ENCODE data around the gene AP3M1. TPM values are rescaled to one million over a fixed set of nuclear protein-coding genes. Genes with fewer than 3 reads are reported as not detected.
A peak's percentile ranks its signal among the peaks of the same experiment; 100 is the strongest.

The AP3M1 gene
- total RNA-seq, 4 donors from 2014 or later, result 23.0 to 26.1 (median 24.3) TPM

DNA sequence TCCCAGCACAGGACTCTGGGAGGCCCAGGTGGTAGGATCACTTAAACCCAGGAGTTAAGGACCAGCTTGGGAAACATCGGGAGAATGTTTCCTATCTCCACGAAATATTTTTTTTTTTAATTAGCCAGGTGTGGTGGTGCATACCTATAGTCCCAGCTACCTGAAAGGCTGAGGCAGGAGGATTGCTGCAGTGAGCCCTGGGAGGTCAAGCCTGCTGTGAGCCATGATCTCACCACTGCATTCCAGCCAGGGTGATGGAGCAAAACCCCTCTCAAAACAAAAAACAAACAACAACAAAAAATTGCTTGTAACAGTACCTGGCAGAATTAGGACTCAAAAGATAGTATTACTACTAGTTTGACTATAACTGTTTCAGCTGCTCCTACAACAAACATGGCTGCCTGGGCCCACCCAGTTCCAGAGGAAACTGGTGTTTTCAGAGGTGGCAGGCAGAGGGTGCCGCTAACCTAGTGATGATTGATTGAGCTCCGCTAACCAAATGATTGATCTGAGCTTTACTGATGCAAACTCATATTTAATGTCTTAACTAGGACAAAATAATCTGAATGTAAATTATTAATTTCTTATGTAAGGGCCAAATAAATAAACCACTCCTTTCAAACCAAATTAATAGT, 57.0 kb downstream of the AP3M1 start:
- TF ChIP-seq, protein P1, sequence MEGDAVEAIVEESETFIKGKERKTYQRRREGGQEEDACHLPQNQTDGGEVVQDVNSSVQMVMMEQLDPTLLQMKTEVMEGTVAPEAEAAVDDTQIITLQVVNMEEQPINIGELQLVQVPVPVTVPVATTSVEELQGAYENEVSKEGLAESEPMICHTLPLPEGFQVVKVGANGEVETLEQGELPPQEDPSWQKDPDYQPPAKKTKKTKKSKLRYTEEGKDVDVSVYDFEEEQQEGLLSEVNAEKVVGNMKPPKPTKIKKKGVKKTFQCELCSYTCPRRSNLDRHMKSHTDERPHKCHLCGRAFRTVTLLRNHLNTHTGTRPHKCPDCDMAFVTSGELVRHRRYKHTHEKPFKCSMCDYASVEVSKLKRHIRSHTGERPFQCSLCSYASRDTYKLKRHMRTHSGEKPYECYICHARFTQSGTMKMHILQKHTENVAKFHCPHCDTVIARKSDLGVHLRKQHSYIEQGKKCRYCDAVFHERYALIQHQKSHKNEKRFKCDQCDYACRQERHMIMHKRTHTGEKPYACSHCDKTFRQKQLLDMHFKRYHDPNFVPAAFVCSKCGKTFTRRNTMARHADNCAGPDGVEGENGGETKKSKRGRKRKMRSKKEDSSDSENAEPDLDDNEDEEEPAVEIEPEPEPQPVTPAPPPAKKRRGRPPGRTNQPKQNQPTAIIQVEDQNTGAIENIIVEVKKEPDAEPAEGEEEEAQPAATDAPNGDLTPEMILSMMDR (IDR thresholded peaks at IDR 0.05), result no peak
- no peak for TF ChIP-seq POLR2A (IDR thresholded peaks at IDR 0.05)
- Histone ChIP-seq H3K9me3 (no peaks in the 10 kb centered on the region), H3K4me3 (no peak overlapping the region), H3K36me3 (peaks cover 22 to 100% (median 27%) of the 10 kb centered on the region in 3 donors), H3K27me3 (no peaks in the 10 kb centered on the region), H3K27ac (no peak overlapping the region), H3K4me1 (no peaks in the 10 kb centered on the region)
- no peak for DNase-seq
- intact Hi-C loops (cut with DNase I), result no loop called here
- WGBS, 2 donors, result 85 to 86% methylated on average over 4 of the region's 4 CpGs

DNA sequence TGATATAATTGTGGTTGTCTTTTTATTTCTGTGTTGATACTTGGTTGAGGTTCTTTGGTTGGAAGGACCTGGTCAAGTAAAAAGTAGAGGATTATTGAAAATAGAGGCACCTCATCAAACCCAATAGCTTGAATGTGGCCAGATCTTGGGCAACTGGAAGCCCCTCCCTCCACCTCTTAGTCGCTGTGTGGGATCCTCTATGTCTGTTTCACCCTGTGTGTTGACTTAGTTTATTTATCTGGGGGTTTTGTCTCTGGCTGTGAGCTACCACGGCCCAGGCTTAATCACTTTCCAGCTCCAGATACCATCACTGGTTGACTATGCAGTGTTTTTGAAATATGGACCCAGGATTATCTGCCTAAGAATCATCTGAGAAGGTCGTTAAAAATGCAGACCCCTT, 58.3 kb downstream of the AP3M1 start:
- H3K27ac ChIP-seq, result no peak overlapping the region
- no peaks in the 10 kb centered on the region for H3K27me3 ChIP-seq
- no peak for DNase-seq
- no peak overlapping the region for H3K4me3 ChIP-seq
- H3K4me1 ChIP-seq, result no peaks in the 10 kb centered on the region
- peaks cover 17 to 98% (median 23%) of the 10 kb centered on the region in 3 donors for H3K36me3 ChIP-seq
- intact Hi-C loops (cut with DNase I), result no loop called here
- WGBS, 2 donors, result 77 to 84% methylated on average over 3 of the region's 3 CpGs
- H3K9me3 ChIP-seq, result no peaks in the 10 kb centered on the region
- TF ChIP-seq, protein P1 (IDR thresholded peaks at IDR 0.05), result no peak
- no peak for TF ChIP-seq POLR2A (IDR thresholded peaks at IDR 0.05)

DNA sequence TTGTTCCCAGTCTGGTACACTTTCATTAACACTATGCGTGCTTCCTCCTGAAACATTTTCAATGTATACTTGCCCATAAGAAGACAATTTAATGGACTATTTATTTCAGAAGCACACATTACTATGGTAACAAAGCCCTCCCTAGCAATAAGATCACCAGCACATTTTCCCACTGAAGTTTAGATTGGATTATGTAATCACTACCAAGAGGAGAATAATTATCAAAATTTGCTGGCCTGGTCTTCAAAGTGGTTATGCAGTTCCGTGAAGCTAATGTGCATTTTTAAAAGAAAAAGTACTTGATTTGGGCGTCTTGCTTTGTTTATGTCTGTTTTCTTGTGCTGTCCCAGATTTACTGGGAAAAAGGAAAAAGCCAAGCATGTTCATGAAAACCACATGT, 61.9 kb downstream of the AP3M1 start:
- WGBS, 2 donors, result 51 to 74% methylated on average over 3 of the region's 3 CpGs
- intact Hi-C loops (cut with DNase I), result no loop called here

DNA sequence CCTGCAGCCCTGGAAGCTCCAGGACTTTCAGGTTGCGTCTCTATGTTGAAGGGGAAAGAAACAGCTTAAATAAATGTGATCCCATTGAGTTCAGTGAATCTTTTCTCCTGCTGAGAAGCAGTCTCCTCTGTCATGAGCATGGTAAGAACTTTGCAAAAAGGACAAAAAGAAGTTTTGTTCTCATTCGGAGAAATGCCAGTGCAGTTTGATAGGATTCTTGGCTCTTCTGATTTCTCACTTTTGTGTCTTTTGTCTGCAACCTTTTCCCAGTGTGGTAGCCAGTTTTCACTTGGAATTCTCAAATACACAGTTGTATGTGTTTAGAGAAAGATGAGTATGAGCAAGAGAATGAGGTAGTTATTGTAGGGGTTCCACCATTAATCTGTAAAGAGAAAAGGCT, 64.3 kb downstream of the AP3M1 start:
- DNase-seq, result no peak
- H3K27me3 ChIP-seq, result no peaks in the 10 kb centered on the region
- 81 to 88% methylated on average over 2 of the region's 2 CpGs for WGBS, 2 donors
- intact Hi-C loops (cut with DNase I), result no loop called here
- H3K36me3 ChIP-seq, result peaks cover 0 to 77% (median 19%) of the 10 kb centered on the region in 3 donors
- no peak overlapping the region for H3K4me3 ChIP-seq
- peaks cover 0 to 15% (median 0%) of the 10 kb centered on the region in 3 donors for H3K4me1 ChIP-seq
- TF ChIP-seq POLR2A (IDR thresholded peaks at IDR 0.05), result no peak
- TF ChIP-seq, protein P1 (IDR thresholded peaks at IDR 0.05), result no peak
- no peaks in the 10 kb centered on the region for H3K9me3 ChIP-seq
- peak overlapping the region in 1 of 4 donors; percentile 13 for H3K27ac ChIP-seq

More for the DNA sequence above, 61.9 kb downstream of the AP3M1 start:
- TF ChIP-seq POLR2A (IDR thresholded peaks at IDR 0.05), result no peak
- TF ChIP-seq, protein P1 (IDR thresholded peaks at IDR 0.05), result no peak
- Histone ChIP-seq H3K36me3 (peaks cover 0 to 84% (median 16%) of the 10 kb centered on the region in 3 donors), H3K27me3 (no peaks in the 10 kb centered on the region), H3K27ac (no peak overlapping the region), H3K4me1 (peaks cover 0 to 9% (median 0%) of the 10 kb centered on the region in 3 donors), H3K9me3 (no peaks in the 10 kb centered on the region), H3K4me3 (no peak overlapping the region)
- no peak for DNase-seq

DNA sequence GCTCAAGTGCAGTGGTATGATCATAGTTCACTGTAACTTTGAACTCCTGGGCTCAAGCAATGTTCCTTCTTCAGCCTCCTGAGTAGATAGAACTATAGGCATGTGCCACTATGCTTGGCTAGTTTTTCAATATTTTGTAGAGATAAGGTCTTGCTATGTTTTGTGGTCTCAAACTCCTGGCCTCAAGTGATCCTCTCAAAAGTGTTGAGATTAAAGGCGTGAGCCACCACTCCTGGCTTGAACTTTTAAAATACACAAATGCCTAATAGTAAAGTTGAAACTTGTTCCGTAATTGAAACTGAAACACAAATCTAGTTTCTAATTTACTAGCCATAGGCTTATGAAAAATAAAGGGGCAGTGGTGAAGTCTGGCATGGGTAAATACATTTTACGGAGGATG, 65.7 kb downstream of the AP3M1 start:
- H3K27me3 ChIP-seq, result no peaks in the 10 kb centered on the region
- 67 to 79% methylated on average over 3 of the region's 3 CpGs for WGBS, 2 donors
- H3K4me3 ChIP-seq, result no peak overlapping the region
- intact Hi-C loops (cut with DNase I), result no loop called here
- DNase-seq, result no peak
- H3K27ac ChIP-seq, result no peak overlapping the region
- H3K36me3 ChIP-seq, result peaks cover 0 to 64% (median 10%) of the 10 kb centered on the region in 3 donors
- no peaks in the 10 kb centered on the region for H3K9me3 ChIP-seq
- H3K4me1 ChIP-seq, result peaks cover 0 to 27% (median 0%) of the 10 kb centered on the region in 3 donors
- TF ChIP-seq, protein P1 (IDR thresholded peaks at IDR 0.05), result no peak
- TF ChIP-seq POLR2A (IDR thresholded peaks at IDR 0.05), result no peak

Measured in esophagus squamous epithelium (tissue), 5 donors.